ENCODE measurements around the gene LSM4. TPM values are rescaled to one million over a fixed set of nuclear protein-coding genes. Genes with fewer than 3 reads are reported as not detected.

Gene LSM4
- total and polyA plus RNA-seq, 10 of the 15 experiments (the other 5 are each of a cell fraction or from before 2014, with no cell fraction given), result 12.6 to 652 (median 217) TPM

GRCh38 chr19:18328340-18329034 lies 5.6 kb upstream of the LSM4 start (continued):
- TF ChIP-seq, protein P1, sequence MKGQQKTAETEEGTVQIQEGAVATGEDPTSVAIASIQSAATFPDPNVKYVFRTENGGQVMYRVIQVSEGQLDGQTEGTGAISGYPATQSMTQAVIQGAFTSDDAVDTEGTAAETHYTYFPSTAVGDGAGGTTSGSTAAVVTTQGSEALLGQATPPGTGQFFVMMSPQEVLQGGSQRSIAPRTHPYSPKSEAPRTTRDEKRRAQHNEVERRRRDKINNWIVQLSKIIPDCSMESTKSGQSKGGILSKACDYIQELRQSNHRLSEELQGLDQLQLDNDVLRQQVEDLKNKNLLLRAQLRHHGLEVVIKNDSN (IDR thresholded peaks at IDR 0.05; ENCODE audit: borderline replicate concordance, extremely low read length, insufficient read depth, low read depth, low read length), result no peak
- TF ChIP-seq CEBPZ (IDR thresholded peaks at IDR 0.05; ENCODE audit: low read depth, low read length), result no peak
- TF ChIP-seq, protein P2, sequence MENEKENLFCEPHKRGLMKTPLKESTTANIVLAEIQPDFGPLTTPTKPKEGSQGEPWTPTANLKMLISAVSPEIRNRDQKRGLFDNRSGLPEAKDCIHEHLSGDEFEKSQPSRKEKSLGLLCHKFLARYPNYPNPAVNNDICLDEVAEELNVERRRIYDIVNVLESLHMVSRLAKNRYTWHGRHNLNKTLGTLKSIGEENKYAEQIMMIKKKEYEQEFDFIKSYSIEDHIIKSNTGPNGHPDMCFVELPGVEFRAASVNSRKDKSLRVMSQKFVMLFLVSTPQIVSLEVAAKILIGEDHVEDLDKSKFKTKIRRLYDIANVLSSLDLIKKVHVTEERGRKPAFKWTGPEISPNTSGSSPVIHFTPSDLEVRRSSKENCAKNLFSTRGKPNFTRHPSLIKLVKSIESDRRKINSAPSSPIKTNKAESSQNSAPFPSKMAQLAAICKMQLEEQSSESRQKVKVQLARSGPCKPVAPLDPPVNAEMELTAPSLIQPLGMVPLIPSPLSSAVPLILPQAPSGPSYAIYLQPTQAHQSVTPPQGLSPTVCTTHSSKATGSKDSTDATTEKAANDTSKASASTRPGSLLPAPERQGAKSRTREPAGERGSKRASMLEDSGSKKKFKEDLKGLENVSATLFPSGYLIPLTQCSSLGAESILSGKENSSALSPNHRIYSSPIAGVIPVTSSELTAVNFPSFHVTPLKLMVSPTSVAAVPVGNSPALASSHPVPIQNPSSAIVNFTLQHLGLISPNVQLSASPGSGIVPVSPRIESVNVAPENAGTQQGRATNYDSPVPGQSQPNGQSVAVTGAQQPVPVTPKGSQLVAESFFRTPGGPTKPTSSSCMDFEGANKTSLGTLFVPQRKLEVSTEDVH (IDR thresholded peaks at IDR 0.05; ENCODE audit: low read depth, partially characterized antibody), result no peak
- TF ChIP-seq CBX5 (IDR thresholded peaks at IDR 0.05; ENCODE audit: low read depth), result no peak
- TF ChIP-seq SREBF1 (IDR thresholded peaks at IDR 0.05; ENCODE audit: low read length), result no peak
- peak; percentile 91 for TF ChIP-seq SMC3 (IDR thresholded peaks at IDR 0.05; ENCODE audit: borderline replicate concordance, low read length)
- TF ChIP-seq SP1 (IDR thresholded peaks at IDR 0.05; ENCODE audit: low read depth, low read length), result peak; percentile 81
- no peak for TF ChIP-seq ZNF274 (IDR thresholded peaks at IDR 0.05; ENCODE audit: insufficient read depth, insufficient read length)
- TF ChIP-seq SREBF2 (IDR thresholded peaks at IDR 0.05; ENCODE audit: low read length), result no peak
- TF ChIP-seq, protein P3, sequence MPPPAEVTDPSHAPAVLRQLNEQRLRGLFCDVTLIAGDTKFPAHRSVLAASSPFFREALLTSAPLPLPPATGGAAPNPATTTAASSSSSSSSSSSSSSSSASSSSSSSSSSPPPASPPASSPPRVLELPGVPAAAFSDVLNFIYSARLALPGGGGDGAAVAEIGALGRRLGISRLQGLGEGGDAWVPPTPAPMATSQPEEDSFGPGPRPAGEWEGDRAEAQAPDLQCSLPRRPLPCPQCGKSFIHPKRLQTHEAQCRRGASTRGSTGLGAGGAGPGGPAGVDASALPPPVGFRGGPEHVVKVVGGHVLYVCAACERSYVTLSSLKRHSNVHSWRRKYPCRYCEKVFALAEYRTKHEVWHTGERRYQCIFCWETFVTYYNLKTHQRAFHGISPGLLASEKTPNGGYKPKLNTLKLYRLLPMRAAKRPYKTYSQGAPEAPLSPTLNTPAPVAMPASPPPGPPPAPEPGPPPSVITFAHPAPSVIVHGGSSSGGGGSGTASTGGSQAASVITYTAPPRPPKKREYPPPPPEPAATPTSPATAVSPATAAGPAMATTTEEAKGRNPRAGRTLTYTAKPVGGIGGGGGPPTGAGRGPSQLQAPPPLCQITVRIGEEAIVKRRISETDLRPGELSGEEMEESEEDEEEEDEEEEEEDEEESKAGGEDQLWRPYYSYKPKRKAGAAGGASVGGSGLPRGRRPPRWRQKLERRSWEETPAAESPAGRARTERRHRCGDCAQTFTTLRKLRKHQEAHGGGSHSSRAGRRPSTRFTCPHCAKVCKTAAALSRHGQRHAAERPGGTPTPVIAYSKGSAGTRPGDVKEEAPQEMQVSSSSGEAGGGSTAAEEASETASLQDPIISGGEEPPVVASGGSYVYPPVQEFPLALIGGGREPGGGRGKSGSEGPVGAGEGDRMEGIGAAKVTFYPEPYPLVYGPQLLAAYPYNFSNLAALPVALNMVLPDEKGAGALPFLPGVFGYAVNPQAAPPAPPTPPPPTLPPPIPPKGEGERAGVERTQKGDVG (CRISPR knock-in tag; IDR thresholded peaks at IDR 0.05), result no peak
- TF ChIP-seq, protein P4, sequence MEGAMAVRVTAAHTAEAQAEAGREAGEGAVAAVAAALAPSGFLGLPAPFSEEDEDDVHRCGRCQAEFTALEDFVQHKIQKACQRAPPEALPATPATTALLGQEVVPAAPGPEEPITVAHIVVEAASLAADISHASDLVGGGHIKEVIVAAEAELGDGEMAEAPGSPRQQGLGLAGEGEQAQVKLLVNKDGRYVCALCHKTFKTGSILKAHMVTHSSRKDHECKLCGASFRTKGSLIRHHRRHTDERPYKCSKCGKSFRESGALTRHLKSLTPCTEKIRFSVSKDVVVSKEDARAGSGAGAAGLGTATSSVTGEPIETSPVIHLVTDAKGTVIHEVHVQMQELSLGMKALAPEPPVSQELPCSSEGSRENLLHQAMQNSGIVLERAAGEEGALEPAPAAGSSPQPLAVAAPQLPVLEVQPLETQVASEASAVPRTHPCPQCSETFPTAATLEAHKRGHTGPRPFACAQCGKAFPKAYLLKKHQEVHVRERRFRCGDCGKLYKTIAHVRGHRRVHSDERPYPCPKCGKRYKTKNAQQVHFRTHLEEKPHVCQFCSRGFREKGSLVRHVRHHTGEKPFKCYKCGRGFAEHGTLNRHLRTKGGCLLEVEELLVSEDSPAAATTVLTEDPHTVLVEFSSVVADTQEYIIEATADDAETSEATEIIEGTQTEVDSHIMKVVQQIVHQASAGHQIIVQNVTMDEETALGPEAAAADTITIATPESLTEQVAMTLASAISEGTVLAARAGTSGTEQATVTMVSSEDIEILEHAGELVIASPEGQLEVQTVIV (IDR thresholded peaks at IDR 0.05; ENCODE audit: borderline replicate concordance, partially characterized antibody), result no peak
- no peak for TF ChIP-seq FOXM1 (IDR thresholded peaks at IDR 0.05; ENCODE audit: low read depth, low read length)
- no peak for TF ChIP-seq ASH2L (IDR thresholded peaks at IDR 0.05; ENCODE audit: borderline replicate concordance, low read depth)
- TF ChIP-seq BRCA1 (IDR thresholded peaks at IDR 0.05; ENCODE audit: low read depth, low read length), result peak; percentile 25
- no peak for TF ChIP-seq KLF5 (IDR thresholded peaks at IDR 0.05; ENCODE audit: partially characterized antibody)
